ENCODE results near the gene ZC3H14. TPM values are rescaled to one million over a fixed set of nuclear protein-coding genes. Genes with fewer than 3 reads are reported as not detected.

Gene ZC3H14
- total and polyA plus RNA-seq, 10 of the 15 experiments (the other 5 are each of a cell fraction or from before 2014, with no cell fraction given): 17.9 to 97.1 (median 47.6) TPM

- no peak overlapping the region for H3K4me2 ChIP-seq (ENCODE audit: control insufficient read depth, insufficient read depth)
- no peak overlapping the region for H3K27ac ChIP-seq (ENCODE audit: control insufficient read depth, insufficient read depth)
- no TSS peak for BruUV-seq (replicated peaks)
- H4K20me1 ChIP-seq (ENCODE audit: control insufficient read depth, insufficient read depth): no peaks in the 10 kb centered on the region
- H3K36me3 ChIP-seq (ENCODE audit: control insufficient read depth in 2 of 2, insufficient read depth in 2 of 2, low read length in 1 of 2): no peaks in the 10 kb centered on the region
- no peak for FAIRE-seq
- H3K4me3 ChIP-seq: no peak overlapping the region
- intact Hi-C loops (cut with micrococcal nuclease; ENCODE audit: unreplicated experiment) (no loop called here), in situ Hi-C loops (cut with MboI) (no loop called here)
- H3K27me3 ChIP-seq (replicated peaks in 1 of 2; ENCODE audit: control insufficient read depth in 2 of 2, insufficient read depth in 2 of 2, low read length in 1 of 2): no peaks in the 10 kb centered on the region
- H3K9ac ChIP-seq (ENCODE audit: control insufficient read depth, insufficient read depth, low read length): no peak overlapping the region
- no peak for ATAC-seq
- ChIA-PET CTCF (no interaction called here), RAD21 (ENCODE audit: unreplicated experiment) (no interaction called here), SMC1A (ENCODE audit: uncharacterized antibody, unreplicated experiment) (no interaction called here), POLR2A (no interaction called here)
- no peaks in the 10 kb centered on the region for H3K4me1 ChIP-seq (ENCODE audit: control insufficient read depth, insufficient read depth, low read length)
- no peaks in the 10 kb centered on the region for H3K79me2 ChIP-seq (ENCODE audit: control insufficient read depth, insufficient read depth, low read length)
- 34% methylated on average over 4 of the region's 4 CpGs for WGBS (ENCODE audit: insufficient coverage, insufficient replicate concordance, low lambda C conversion rate, missing lambda C conversion rate)
- TF ChIP-seq RELB (IDR thresholded peaks at IDR 0.05; ENCODE audit: low read depth): no peak
- DNase-seq (ENCODE audit: low read depth, low spot score): no peak
- H2AFZ ChIP-seq (ENCODE audit: control insufficient read depth, low read depth, low read length): no peak overlapping the region
- H3K9me3 ChIP-seq (replicated peaks; ENCODE audit: control insufficient read depth, insufficient read depth, low read length): no peaks in the 10 kb centered on the region
Observed at GRCh38 chr14:88535813-88536212, 27.0 kb upstream of the ZC3H14 start.

- no peaks in the 10 kb centered on the region for H3K79me2 ChIP-seq (ENCODE audit: control insufficient read depth, insufficient read depth, low read length)
- no peaks in the 10 kb centered on the region for H3K4me1 ChIP-seq (ENCODE audit: control insufficient read depth, insufficient read depth, low read length)
- H3K27ac ChIP-seq (ENCODE audit: control insufficient read depth, insufficient read depth): no peak overlapping the region
- H3K27me3 ChIP-seq (replicated peaks in 1 of 2; ENCODE audit: control insufficient read depth in 2 of 2, insufficient read depth in 2 of 2, low read length in 1 of 2): no peaks in the 10 kb centered on the region
- DNase-seq (ENCODE audit: low read depth, low spot score) (no peak), FAIRE-seq (peak; percentile 75), ATAC-seq (no peak)
- ChIA-PET POLR2A (no interaction called here), CTCF (no interaction called here), SMC1A (ENCODE audit: uncharacterized antibody, unreplicated experiment) (interaction anchor here (1.0 kb wide), 1 partner anchor 36 kb away, joined by 3 read pairs; no protein-coding TSS in a partner anchor), RAD21 (ENCODE audit: unreplicated experiment) (no interaction called here)
- H3K36me3 ChIP-seq (ENCODE audit: control insufficient read depth in 2 of 2, insufficient read depth in 2 of 2, low read length in 1 of 2): no peaks in the 10 kb centered on the region
- intact Hi-C loops (cut with micrococcal nuclease; ENCODE audit: unreplicated experiment) (no loop called here), in situ Hi-C loops (cut with MboI) (no loop called here)
- 100% methylated on average over 1 of the region's 1 CpG for WGBS (ENCODE audit: insufficient coverage, insufficient replicate concordance, low lambda C conversion rate, missing lambda C conversion rate)
- H3K9me3 ChIP-seq (replicated peaks; ENCODE audit: control insufficient read depth, insufficient read depth, low read length): no peaks in the 10 kb centered on the region
- no peak overlapping the region for H3K9ac ChIP-seq (ENCODE audit: control insufficient read depth, insufficient read depth, low read length)
- no peak overlapping the region for H2AFZ ChIP-seq (ENCODE audit: control insufficient read depth, low read depth, low read length)
- H3K4me3 ChIP-seq: no peak overlapping the region
- H3K4me2 ChIP-seq (ENCODE audit: control insufficient read depth, insufficient read depth): no peak overlapping the region
- no peaks in the 10 kb centered on the region for H4K20me1 ChIP-seq (ENCODE audit: control insufficient read depth, insufficient read depth)
- no TSS peak for BruUV-seq (replicated peaks)
- TF ChIP-seq EGR1 (IDR thresholded peaks at IDR 0.05; ENCODE audit: borderline replicate concordance in 1 of 2, low read depth in 2 of 2, low read length in 2 of 2) (no peak), BCL11A (IDR thresholded peaks at IDR 0.05; ENCODE audit: low read depth, low read length) (no peak), SMC3 (IDR thresholded peaks at IDR 0.05; ENCODE audit: borderline replicate concordance, low read length) (no peak), POU2F2 (IDR thresholded peaks at IDR 0.05; ENCODE audit: borderline replicate concordance, low read depth, low read length) (no peak), MEF2B (IDR thresholded peaks at IDR 0.05; ENCODE audit: partially characterized antibody, poor library complexity, severe bottlenecking) (no peak), CUX1 (IDR thresholded peaks at IDR 0.05; ENCODE audit: insufficient replicate concordance, low read depth, low read length) (no peak), ATF7 (IDR thresholded peaks at IDR 0.05; ENCODE audit: low read depth) (no peak), CREB1 (IDR thresholded peaks at IDR 0.05; ENCODE audit: low read depth) (no peak), MEF2A (IDR thresholded peaks at IDR 0.05; ENCODE audit: insufficient read depth, low read depth, low read length) (no peak), BRCA1 (IDR thresholded peaks at IDR 0.05; ENCODE audit: low read depth, low read length) (no peak)
Observed at GRCh38 chr14:88541324-88541723, 21.5 kb upstream of the ZC3H14 start.

Data from GM12878 (cell line).